ENCODE data around the gene VWA5B1. TPM values are rescaled to one million over a fixed set of nuclear protein-coding genes. Genes with fewer than 3 reads are reported as not detected.

The VWA5B1 gene
- polyA plus RNA-seq, 1 donor (not counting 4 experiments of a cell fraction or from before 2014, with no cell fraction given), result not detected

- H2AFZ ChIP-seq (ENCODE audit: control insufficient read depth, low read length), result no peak overlapping the region
- H3K4me2 ChIP-seq (ENCODE audit: control insufficient read depth, extremely low read depth, insufficient read depth, low read depth, low read length), result no peak overlapping the region
- H3K4me1 ChIP-seq (ENCODE audit: control insufficient read depth, extremely low read depth, insufficient read depth, low read length), result peaks cover 28% of the 10 kb centered on the region
- H4K20me1 ChIP-seq (ENCODE audit: control insufficient read depth, extremely low read depth, insufficient read depth, low read length), result no peaks in the 10 kb centered on the region
- H3K27me3 ChIP-seq (ENCODE audit: control insufficient read depth, extremely low read depth, insufficient read depth, low read length), result peaks cover 5% of the 10 kb centered on the region
- FAIRE-seq, result no peak
- H3K9ac ChIP-seq (ENCODE audit: control insufficient read depth, extremely low read depth, insufficient read depth, low read length), result no peak overlapping the region
- H3K9me3 ChIP-seq (ENCODE audit: control insufficient read depth, low read depth, low read length), result no peaks in the 10 kb centered on the region
- no peaks in the 10 kb centered on the region for H3K79me2 ChIP-seq (ENCODE audit: control insufficient read depth, insufficient read depth, low read length)
- TF ChIP-seq EZH2 (IDR thresholded peaks at IDR 0.05; ENCODE audit: low read length) (no peak), CTCF (optimal IDR thresholded peaks at IDR 0.05 in 1 of 3, IDR thresholded peaks at IDR 0.05 in 1 of 3, conservative IDR thresholded peaks at IDR 0.05 in 1 of 3; ENCODE audit: extremely low read depth in 1 of 3, insufficient read depth in 2 of 3, low read length in 3 of 3) (no peak)
- no peak overlapping the region for H3K27ac ChIP-seq (ENCODE audit: control insufficient read depth, insufficient read depth, low read length)
- DNase-seq (ENCODE audit: low read depth, low spot score), result no peak
- dilution Hi-C loops (cut with MboI; ENCODE audit: extremely low pct_ligation_motif_present, low sequenced_read_pairs), result no loop called here
- no peaks in the 10 kb centered on the region for H3K36me3 ChIP-seq (ENCODE audit: control insufficient read depth in 2 of 2, extremely low read depth in 1 of 2, insufficient read depth in 2 of 2, low read length in 2 of 2)
- H3K9me1 ChIP-seq (ENCODE audit: control insufficient read depth, extremely low read depth, insufficient read depth, low read length), result peaks cover 3% of the 10 kb centered on the region
- H3K4me3 ChIP-seq (ENCODE audit: control insufficient read depth in 2 of 3, extremely low read depth in 1 of 3, insufficient read depth in 2 of 3, low read depth in 1 of 3, low read length in 3 of 3), result no peak overlapping the region
These were observed 88.4 kb downstream of the VWA5B1 start for GRCh38 chr1:20379075-20379474.

GRCh38 chr1:20380175-20380574 is 89.5 kb downstream of the VWA5B1 start:
- Histone ChIP-seq H3K36me3 (ENCODE audit: control insufficient read depth in 2 of 2, extremely low read depth in 1 of 2, insufficient read depth in 2 of 2, low read length in 2 of 2) (no peaks in the 10 kb centered on the region), H3K9me1 (ENCODE audit: control insufficient read depth, extremely low read depth, insufficient read depth, low read length) (peaks cover 3% of the 10 kb centered on the region), H3K4me2 (ENCODE audit: control insufficient read depth, extremely low read depth, insufficient read depth, low read depth, low read length) (peak overlapping the region; percentile 60), H3K9me3 (ENCODE audit: control insufficient read depth, low read depth, low read length) (no peaks in the 10 kb centered on the region), H3K79me2 (ENCODE audit: control insufficient read depth, insufficient read depth, low read length) (no peaks in the 10 kb centered on the region), H3K27ac (ENCODE audit: control insufficient read depth, insufficient read depth, low read length) (no peak overlapping the region), H3K4me1 (ENCODE audit: control insufficient read depth, extremely low read depth, insufficient read depth, low read length) (peaks cover 28% of the 10 kb centered on the region), H3K9ac (ENCODE audit: control insufficient read depth, extremely low read depth, insufficient read depth, low read length) (no peak overlapping the region), H3K4me3 (ENCODE audit: control insufficient read depth in 2 of 3, extremely low read depth in 1 of 3, insufficient read depth in 2 of 3, low read depth in 1 of 3, low read length in 3 of 3) (no peak overlapping the region), H3K27me3 (ENCODE audit: control insufficient read depth, extremely low read depth, insufficient read depth, low read length) (peaks cover 16% of the 10 kb centered on the region), H4K20me1 (ENCODE audit: control insufficient read depth, extremely low read depth, insufficient read depth, low read length) (no peaks in the 10 kb centered on the region), H2AFZ (ENCODE audit: control insufficient read depth, low read length) (no peak overlapping the region)
- no peak for DNase-seq (ENCODE audit: low read depth, low spot score)
- dilution Hi-C loops (cut with MboI; ENCODE audit: extremely low pct_ligation_motif_present, low sequenced_read_pairs), result no loop called here
- TF ChIP-seq CTCF (optimal IDR thresholded peaks at IDR 0.05 in 1 of 3, IDR thresholded peaks at IDR 0.05 in 1 of 3, conservative IDR thresholded peaks at IDR 0.05 in 1 of 3; ENCODE audit: extremely low read depth in 1 of 3, insufficient read depth in 2 of 3, low read length in 3 of 3), result no peak
- TF ChIP-seq EZH2 (IDR thresholded peaks at IDR 0.05; ENCODE audit: low read length), result no peak
- no peak for FAIRE-seq

Measured in keratinocyte (primary cell).